HepG2 (cell line): ENCODE data around the gene DPEP1. TPM values are rescaled to one million over a fixed set of nuclear protein-coding genes. Genes with fewer than 3 reads are reported as not detected.

Source experiments
- DNMT1 ChIP-seq: sonication (generic); formaldehyde crosslinking; IDR thresholded peaks from 2 replicates; pipeline ENCODE4 v1.5.1; 2020; ENCODE audit warnings: mild to moderate bottlenecking, missing genetic modification reagents
- EZH2 ChIP-seq: conservative IDR thresholded peaks from 2 replicates; pipeline ENCODE4 v1.6.1; 2012; ENCODE audit warnings: mild to moderate bottlenecking, low read depth, low read length, moderate library complexity
- FOXC1 ChIP-seq: sonication (generic); formaldehyde crosslinking; IDR thresholded peaks from 2 replicates; pipeline ENCODE4 v1.8.0; 2022; ENCODE audit warnings: mild to moderate bottlenecking, missing genetic modification reagents, borderline replicate concordance
- IKZF4 ChIP-seq: sonication (generic); formaldehyde crosslinking; IDR thresholded peaks from 2 replicates; pipeline ENCODE4 v1.5.1; 2020; ENCODE audit warnings: borderline replicate concordance, mild to moderate bottlenecking, low read depth, missing genetic modification reagents; ENCODE audit errors: not compliant biosample characterization
- MEF2D ChIP-seq: sonication (generic); formaldehyde crosslinking; IDR thresholded peaks from 2 replicates; pipeline ENCODE4 v1.5.1; 2020; ENCODE audit warnings: mild to moderate bottlenecking, missing genetic modification reagents
- MIXL1 ChIP-seq: IDR thresholded peaks from 2 replicates; pipeline ENCODE4 v1.6.1; 2016
- SNAI1 ChIP-seq: sonication (generic); formaldehyde crosslinking; IDR thresholded peaks from 2 replicates; pipeline ENCODE4 v1.5.0; 2020; ENCODE audit warnings: mild to moderate bottlenecking, missing genetic modification reagents, borderline replicate concordance
- TMF1 ChIP-seq: sonication (generic); formaldehyde crosslinking; IDR thresholded peaks from 2 replicates; pipeline ENCODE4 v1.8.1; 2022; ENCODE audit warnings: low read depth, missing genetic modification reagents
- ZNF121 ChIP-seq: sonication (generic); formaldehyde crosslinking; IDR thresholded peaks from 2 replicates; pipeline ENCODE4 v1.5.0; 2020; ENCODE audit warnings: mild to moderate bottlenecking, missing genetic modification reagents
- ZNF33A ChIP-seq: sonication (generic); formaldehyde crosslinking; IDR thresholded peaks from 2 replicates; pipeline ENCODE4 v1.5.1; 2020; ENCODE audit warnings: missing genetic modification reagents, mild to moderate bottlenecking, moderate library complexity, borderline replicate concordance
- ZNF34 ChIP-seq: sonication (generic); formaldehyde crosslinking; IDR thresholded peaks from 2 replicates; pipeline ENCODE4 v1.4.0; 2020; ENCODE audit warnings: mild to moderate bottlenecking, missing genetic modification reagents, borderline replicate concordance
- ZNF552 ChIP-seq: sonication (generic); formaldehyde crosslinking; IDR thresholded peaks from 2 replicates; pipeline ENCODE4 v1.9.0; 2022; ENCODE audit warnings: missing genetic modification reagents, mild to moderate bottlenecking, borderline replicate concordance
- polyA plus RNA-seq, 8 experiments: library from polyadenylated mRNA; depleted of rRNA in 3 of 8; stranded (reverse) in 7 of 8; unstranded in 1 of 8; fragments of >200 nt; fragmentation: Illumina TruSeq in 4 of 8; extraction: Trizol in 4 of 8; gene quantifications; 2 replicates each; pipeline versions ENCODE4 v1.2.1 to v1.2.3, GENCODE V29; 2011 to 2016; ENCODE audit warnings: low read depth in 4 of 8, missing spikeins in 1 of 8, mixed read lengths in 1 of 8; ENCODE audit not compliant: insufficient read depth in 1 of 8
- total RNA-seq, 5 experiments: library from RNA; depleted of rRNA; stranded (reverse); fragments of >200 nt; fragmentation: Illumina TruSeq; extraction: Trizol; gene quantifications; 2 replicates each; pipeline ENCODE4 v1.2.3, GENCODE V29; 2016; ENCODE audit warnings: low read depth in 1 of 5
- TF ChIP-seq, protein P1 (sequence below): sonication (generic); formaldehyde crosslinking; IDR thresholded peaks from 2 replicates; pipeline ENCODE4 v1.8.1; 2023; ENCODE audit warnings: mild to moderate bottlenecking, missing genetic modification reagents, borderline replicate concordance
- TF ChIP-seq, protein P2 (sequence below): sonication (generic); formaldehyde crosslinking; IDR thresholded peaks from 2 replicates; pipeline ENCODE4 v1.8.1; 2023; ENCODE audit warnings: missing genetic modification reagents, mild to moderate bottlenecking, borderline replicate concordance
- TF ChIP-seq, protein P3 (sequence below), 2 experiments: fragments of 450-650 bp in 1 of 2; sonication (generic) in 1 of 2; formaldehyde crosslinking in 1 of 2; IDR thresholded peaks; 2 replicates each; pipeline versions ENCODE4 v1.6.1 to v1.8.0; 2016 to 2022; ENCODE audit warnings: antibody characterized with exemption in 1 of 2, mild to moderate bottlenecking in 1 of 2, missing genetic modification reagents in 1 of 2
- TF ChIP-seq, protein P4 (sequence below): sonication (generic); formaldehyde crosslinking; IDR thresholded peaks from 2 replicates; pipeline ENCODE4 v1.9.0; 2022; ENCODE audit warnings: missing genetic modification reagents, mild to moderate bottlenecking, borderline replicate concordance

Gene DPEP1
- total and polyA plus RNA-seq, 2 of the 13 experiments (the other 11 are each of a cell fraction or from before 2014, with no cell fraction given), result 37.6 to 52.2 TPM

DNA sequence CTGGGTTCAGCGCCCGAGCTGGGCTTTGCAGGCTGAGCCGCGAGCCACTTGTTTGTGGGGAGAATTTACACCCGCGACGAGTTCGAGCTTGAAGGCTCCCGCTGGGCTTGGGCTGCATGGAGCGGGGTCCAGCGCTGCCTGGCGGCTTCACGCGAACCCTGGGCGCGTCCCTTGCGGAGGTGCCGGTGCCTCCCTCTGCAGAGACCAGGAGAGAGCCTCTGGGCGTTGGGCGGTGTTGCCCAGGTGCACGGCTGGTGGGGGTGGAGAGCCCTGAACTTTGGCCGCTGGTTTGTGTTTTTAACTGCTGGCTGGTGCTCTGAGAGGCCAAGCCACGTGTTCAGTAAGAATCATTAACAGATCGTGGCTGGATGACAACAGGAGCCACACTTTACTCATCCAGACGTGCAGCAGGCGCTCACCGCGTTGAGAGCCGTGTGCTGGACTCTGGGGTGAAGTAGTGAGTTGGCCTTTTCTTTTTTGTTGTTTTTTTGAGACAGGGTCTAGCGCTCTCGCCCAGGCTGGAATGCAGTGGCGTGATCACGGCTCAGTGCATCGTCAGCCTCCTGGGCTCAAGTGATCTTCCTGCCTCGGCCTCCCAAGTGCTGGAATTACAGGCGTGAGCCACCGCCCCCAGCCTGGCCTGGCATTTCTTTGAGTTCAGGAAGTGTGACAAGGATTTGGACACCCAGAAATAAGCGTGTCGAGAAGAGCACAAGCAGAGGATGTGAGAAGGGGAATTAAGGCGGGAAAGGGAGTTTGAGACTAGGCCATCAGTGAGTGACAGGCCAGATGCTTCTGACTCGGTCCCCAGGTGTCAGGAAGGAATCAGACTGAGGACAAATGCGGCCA lies 73.9 kb downstream of the DPEP1 start (continued):
- TF ChIP-seq EZH2 (no peak), ZNF121 (peak; percentile 92), TMF1 (CRISPR knock-in tag) (peak; percentile 99), ZNF552 (CRISPR knock-in tag) (peak; percentile 90; the same call in 1 of the 2 replicates), ZNF34 (0 out of 2 replicates have a peak, but pooled peaks have one; percentile 41), SNAI1 (CRISPR knock-in tag) (0 out of 2 replicates have a peak, but pooled peaks have one; percentile 90), ZNF33A (CRISPR knock-in tag) (peak; percentile 85; the same call in 1 of the 2 replicates), IKZF4 (CRISPR knock-in tag) (peak; percentile 84), MIXL1 (CRISPR knock-in tag) (peak; percentile 97), MEF2D (peak; percentile 98), DNMT1 (peak; percentile 79; the same call in 1 of the 2 replicates), FOXC1 (CRISPR knock-in tag) (peak; percentile 97; the same call in 1 of the 2 replicates)
- TF ChIP-seq, protein P1, sequence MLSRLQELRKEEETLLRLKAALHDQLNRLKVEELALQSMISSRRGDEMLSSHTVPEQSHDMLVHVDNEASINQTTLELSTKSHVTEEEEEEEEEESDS (CRISPR knock-in tag), result peak; percentile 97
- TF ChIP-seq, protein P2, sequence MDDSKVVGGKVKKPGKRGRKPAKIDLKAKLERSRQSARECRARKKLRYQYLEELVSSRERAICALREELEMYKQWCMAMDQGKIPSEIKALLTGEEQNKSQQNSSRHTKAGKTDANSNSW (CRISPR knock-in tag), result peak; percentile 92
- TF ChIP-seq, protein P3, sequence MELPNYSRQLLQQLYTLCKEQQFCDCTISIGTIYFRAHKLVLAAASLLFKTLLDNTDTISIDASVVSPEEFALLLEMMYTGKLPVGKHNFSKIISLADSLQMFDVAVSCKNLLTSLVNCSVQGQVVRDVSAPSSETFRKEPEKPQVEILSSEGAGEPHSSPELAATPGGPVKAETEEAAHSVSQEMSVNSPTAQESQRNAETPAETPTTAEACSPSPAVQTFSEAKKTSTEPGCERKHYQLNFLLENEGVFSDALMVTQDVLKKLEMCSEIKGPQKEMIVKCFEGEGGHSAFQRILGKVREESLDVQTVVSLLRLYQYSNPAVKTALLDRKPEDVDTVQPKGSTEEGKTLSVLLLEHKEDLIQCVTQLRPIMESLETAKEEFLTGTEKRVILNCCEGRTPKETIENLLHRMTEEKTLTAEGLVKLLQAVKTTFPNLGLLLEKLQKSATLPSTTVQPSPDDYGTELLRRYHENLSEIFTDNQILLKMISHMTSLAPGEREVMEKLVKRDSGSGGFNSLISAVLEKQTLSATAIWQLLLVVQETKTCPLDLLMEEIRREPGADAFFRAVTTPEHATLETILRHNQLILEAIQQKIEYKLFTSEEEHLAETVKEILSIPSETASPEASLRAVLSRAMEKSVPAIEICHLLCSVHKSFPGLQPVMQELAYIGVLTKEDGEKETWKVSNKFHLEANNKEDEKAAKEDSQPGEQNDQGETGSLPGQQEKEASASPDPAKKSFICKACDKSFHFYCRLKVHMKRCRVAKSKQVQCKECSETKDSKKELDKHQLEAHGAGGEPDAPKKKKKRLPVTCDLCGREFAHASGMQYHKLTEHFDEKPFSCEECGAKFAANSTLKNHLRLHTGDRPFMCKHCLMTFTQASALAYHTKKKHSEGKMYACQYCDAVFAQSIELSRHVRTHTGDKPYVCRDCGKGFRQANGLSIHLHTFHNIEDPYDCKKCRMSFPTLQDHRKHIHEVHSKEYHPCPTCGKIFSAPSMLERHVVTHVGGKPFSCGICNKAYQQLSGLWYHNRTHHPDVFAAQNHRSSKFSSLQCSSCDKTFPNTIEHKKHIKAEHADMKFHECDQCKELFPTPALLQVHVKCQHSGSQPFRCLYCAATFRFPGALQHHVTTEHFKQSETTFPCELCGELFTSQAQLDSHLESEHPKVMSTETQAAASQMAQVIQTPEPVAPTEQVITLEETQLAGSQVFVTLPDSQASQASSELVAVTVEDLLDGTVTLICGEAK (IDR thresholded peaks at IDR 0.05), result no peak
- TF ChIP-seq, protein P3 (CRISPR knock-in tag; IDR thresholded peaks at IDR 0.05), result peak; percentile 93
- TF ChIP-seq, protein P4, sequence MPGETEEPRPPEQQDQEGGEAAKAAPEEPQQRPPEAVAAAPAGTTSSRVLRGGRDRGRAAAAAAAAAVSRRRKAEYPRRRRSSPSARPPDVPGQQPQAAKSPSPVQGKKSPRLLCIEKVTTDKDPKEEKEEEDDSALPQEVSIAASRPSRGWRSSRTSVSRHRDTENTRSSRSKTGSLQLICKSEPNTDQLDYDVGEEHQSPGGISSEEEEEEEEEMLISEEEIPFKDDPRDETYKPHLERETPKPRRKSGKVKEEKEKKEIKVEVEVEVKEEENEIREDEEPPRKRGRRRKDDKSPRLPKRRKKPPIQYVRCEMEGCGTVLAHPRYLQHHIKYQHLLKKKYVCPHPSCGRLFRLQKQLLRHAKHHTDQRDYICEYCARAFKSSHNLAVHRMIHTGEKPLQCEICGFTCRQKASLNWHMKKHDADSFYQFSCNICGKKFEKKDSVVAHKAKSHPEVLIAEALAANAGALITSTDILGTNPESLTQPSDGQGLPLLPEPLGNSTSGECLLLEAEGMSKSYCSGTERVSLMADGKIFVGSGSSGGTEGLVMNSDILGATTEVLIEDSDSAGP (CRISPR knock-in tag), result peak; percentile 95
